Psoas muscle (tissue), 8 donors: ENCODE results near the gene PRM3. TPM values are rescaled to one million over a fixed set of nuclear protein-coding genes. Genes with fewer than 3 reads are reported as not detected.
A peak's percentile ranks its signal among the peaks of the same experiment; 100 is the strongest.

Experiments used
- ATAC-seq, 4 donors: fragments of 200-7000 bp; cut with Tn5 transposase; one replicate each; pipeline ENCODE4 v1.9.1; 2020; ENCODE audit warnings: moderate library complexity in 3 of 4, mild to moderate bottlenecking in 2 of 4
- DNase-seq, 2 donors: peaks; one replicate each; pipeline ENCODE4 v3.0.0-alpha.2; 2020
- H3K27ac ChIP-seq: fragments of 200-600 bp; one replicate; pipeline ENCODE4 v1.8.0; 2022
- H3K27me3 ChIP-seq, 3 donors: fragments of 200-600 bp in 1 of 3; one replicate each; pipeline versions ENCODE4 v1.6.1 to v1.8.0; 2013 to 2022; ENCODE audit warnings: low read length in 2 of 3, mild to moderate bottlenecking in 2 of 3, moderate library complexity in 1 of 3; ENCODE audit not compliant: insufficient read depth in 3 of 3
- H3K36me3 ChIP-seq, 2 donors: fragments of 200-600 bp in 1 of 2; one replicate each; pipeline versions ENCODE4 v1.6.1 to v1.8.0; 2013 to 2022; ENCODE audit warnings: low read depth in 1 of 2, mild to moderate bottlenecking in 1 of 2, moderate library complexity in 1 of 2; ENCODE audit not compliant: insufficient read depth in 1 of 2
- H3K4me1 ChIP-seq: fragments of 200-600 bp; one replicate; pipeline ENCODE4 v1.8.0; 2022
- H3K4me3 ChIP-seq: fragments of 200-600 bp; one replicate; pipeline ENCODE4 v1.8.0; 2022; ENCODE audit warnings: mild to moderate bottlenecking
- H3K9me3 ChIP-seq: fragments of 200-600 bp; one replicate; pipeline ENCODE4 v1.8.0; 2022
- WGBS, 3 donors: extraction: QIAGEN DNeasy Blood & Tissue Kit; methylation state at CpG; one replicate each; pipeline versions ENCODE4 v1.1.6 to v1.1.7; 2013; 5-methylcytosine and 5-hydroxymethylcytosine counted together
- intact Hi-C, 2 donors: fragments of 100-400 bp; cut with DNase I; formaldehyde crosslinking; loops; one replicate each; pipeline versions ENCODE4 v1.11.0 to v1.14.2; 2022
- polyA plus RNA-seq, 3 donors: library from polyadenylated mRNA; stranded (reverse); fragments of 200-250 nt; gene quantifications; one replicate each; pipeline ENCODE4 v1.2.3, GENCODE V29; 2013
- total RNA-seq, 4 donors: library from RNA; stranded (reverse); fragmentation: NEBNext Ultra II Directional in 2 of 4; extraction: Animal tissue kit (Norgen Biotek cat#: 25700) in 2 of 4; gene quantifications; one replicate each; pipeline versions ENCODE4 v1.2.1 to v1.2.4, GENCODE V29; 2021 to 2023
- TF ChIP-seq, protein P1 (sequence below): fragments of 200-600 bp; IDR thresholded peaks from one replicate; pipeline ENCODE4 v1.8.0; 2022; ENCODE audit warnings: antibody characterized with exemption
- donor health status: healthy with polysubstance abuse.
- donor health status: DM: no; HTN: no; CAD: no; lungs with moderate emphysema.
- donor health status: Bipolar disorder and iron deficiency.
- donor health status: healthy.
- donor health status: DM: yes; HTN: yes; CAD: no.
- donor health status: DM: no; HTN: no; CAD: no.
- donor health status: DM: no; HTN: no; CAD: no.
- donor health status: DM: yes; HTN: yes; CAD: no.

Gene PRM3
- total and polyA plus RNA-seq, 7 donors: not detected

GRCh38 chr16:11250091-11250785 is 23.2 kb downstream of the PRM3 start:
- intact Hi-C loops: no loop called here
- Histone ChIP-seq H3K36me3 (no peaks in the 10 kb centered on the region), H3K4me3 (no peak overlapping the region), H3K27ac (no peak overlapping the region), H3K4me1 (no peaks in the 10 kb centered on the region), H3K27me3 (no peaks in the 10 kb centered on the region), H3K9me3 (no peaks in the 10 kb centered on the region)
- DNase-seq (no peak), ATAC-seq (peak in 2 of 4 donors; percentile 41 to 42)
- TF ChIP-seq, protein P1, sequence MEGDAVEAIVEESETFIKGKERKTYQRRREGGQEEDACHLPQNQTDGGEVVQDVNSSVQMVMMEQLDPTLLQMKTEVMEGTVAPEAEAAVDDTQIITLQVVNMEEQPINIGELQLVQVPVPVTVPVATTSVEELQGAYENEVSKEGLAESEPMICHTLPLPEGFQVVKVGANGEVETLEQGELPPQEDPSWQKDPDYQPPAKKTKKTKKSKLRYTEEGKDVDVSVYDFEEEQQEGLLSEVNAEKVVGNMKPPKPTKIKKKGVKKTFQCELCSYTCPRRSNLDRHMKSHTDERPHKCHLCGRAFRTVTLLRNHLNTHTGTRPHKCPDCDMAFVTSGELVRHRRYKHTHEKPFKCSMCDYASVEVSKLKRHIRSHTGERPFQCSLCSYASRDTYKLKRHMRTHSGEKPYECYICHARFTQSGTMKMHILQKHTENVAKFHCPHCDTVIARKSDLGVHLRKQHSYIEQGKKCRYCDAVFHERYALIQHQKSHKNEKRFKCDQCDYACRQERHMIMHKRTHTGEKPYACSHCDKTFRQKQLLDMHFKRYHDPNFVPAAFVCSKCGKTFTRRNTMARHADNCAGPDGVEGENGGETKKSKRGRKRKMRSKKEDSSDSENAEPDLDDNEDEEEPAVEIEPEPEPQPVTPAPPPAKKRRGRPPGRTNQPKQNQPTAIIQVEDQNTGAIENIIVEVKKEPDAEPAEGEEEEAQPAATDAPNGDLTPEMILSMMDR: no peak
- 56 to 61% (median 57%) methylated on average over 16 of the region's 16 CpGs for WGBS, 3 donors

DNA sequence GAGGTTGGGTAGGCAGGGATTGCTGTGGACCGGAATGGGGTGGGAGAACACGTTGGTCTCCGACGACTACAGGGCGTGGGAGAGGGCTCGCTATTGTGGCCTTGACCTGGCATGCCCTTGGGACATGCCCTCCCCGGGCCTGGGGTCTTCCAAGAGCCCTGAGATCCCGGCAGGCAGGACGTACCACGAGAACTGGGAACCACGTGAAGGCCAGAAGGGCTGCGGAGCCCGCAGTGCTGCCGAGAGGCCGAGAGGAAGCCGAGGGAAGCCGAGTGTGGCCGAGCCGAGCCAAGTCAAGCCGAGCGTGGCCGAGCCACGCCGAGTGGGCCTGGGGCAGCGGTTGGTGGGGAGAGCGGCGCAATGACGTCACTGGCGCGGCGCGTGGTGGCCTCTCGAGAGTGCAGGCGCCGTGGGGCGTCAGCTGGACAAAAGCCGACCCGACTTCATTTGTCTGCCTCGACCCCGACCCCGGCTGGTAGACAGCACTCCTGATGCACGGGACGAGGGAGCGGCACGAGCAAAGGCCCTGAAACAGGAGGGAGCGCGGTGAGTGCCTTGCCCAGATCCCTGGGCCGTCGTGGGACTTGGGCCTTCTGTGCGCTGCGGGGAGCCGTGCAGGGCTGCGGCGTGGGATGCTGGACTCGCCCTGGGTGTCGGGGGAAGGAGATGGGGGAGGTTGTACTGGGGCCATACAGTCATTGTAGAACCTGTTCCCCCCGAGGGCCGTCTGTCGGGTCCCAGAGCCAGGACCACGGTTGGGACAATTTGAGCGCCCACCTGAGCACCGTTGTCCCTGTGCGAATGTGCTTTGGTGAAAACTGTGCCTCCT is 24.0 kb downstream of the PRM3 start:
- no peak for DNase-seq
- Histone ChIP-seq H3K9me3 (no peaks in the 10 kb centered on the region), H3K36me3 (no peaks in the 10 kb centered on the region), H3K27ac (no peak overlapping the region), H3K27me3 (no peaks in the 10 kb centered on the region), H3K4me1 (no peaks in the 10 kb centered on the region), H3K4me3 (no peak overlapping the region)
- ATAC-seq: peak in 1 of 4 donors; percentile 17
- 91 to 93% (median 93%) methylated on average over 61 to 63 of the region's 63 CpGs for WGBS, 3 donors
- intact Hi-C loops: no loop called here
- TF ChIP-seq, protein P1: no peak

- DNase-seq (no peak), ATAC-seq (no peak)
- Histone ChIP-seq H3K4me1 (no peaks in the 10 kb centered on the region), H3K9me3 (no peaks in the 10 kb centered on the region), H3K27ac (no peak overlapping the region), H3K4me3 (no peak overlapping the region), H3K36me3 (no peaks in the 10 kb centered on the region), H3K27me3 (no peaks in the 10 kb centered on the region)
- TF ChIP-seq, protein P1: no peak
- 75 to 86% (median 80%) methylated on average over 8 of the region's 8 CpGs for WGBS, 3 donors
- intact Hi-C loops: no loop called here
These were observed 25.3 kb downstream of the PRM3 start for GRCh38 chr16:11248133-11248532.

DNA sequence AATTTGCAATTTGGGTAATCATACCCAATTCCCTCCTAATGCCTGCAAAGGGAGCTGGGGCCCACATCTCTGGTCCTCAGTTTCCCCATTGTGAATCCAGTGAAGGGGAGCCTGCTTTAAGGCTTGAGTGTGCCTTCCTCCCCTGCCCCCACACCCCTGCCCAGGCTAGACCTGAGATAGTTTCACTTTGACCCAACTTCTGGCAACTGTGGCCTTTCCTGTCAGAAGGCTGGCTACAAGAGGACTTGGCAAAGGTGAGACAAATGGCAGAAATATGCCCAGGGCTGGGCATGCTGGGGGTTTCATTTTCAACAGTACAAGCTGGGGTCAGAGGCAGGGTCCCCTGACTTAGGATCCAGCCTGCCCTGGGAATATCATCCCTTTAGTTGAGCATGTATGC is 27.4 kb downstream of the PRM3 start:
- Histone ChIP-seq H3K4me1 (peaks cover under 1% of the 10 kb centered on the region), H3K27ac (no peak overlapping the region), H3K36me3 (no peaks in the 10 kb centered on the region), H3K4me3 (no peak overlapping the region), H3K27me3 (no peaks in the 10 kb centered on the region), H3K9me3 (no peaks in the 10 kb centered on the region)
- ATAC-seq: no peak
- TF ChIP-seq, protein P1: no peak
- intact Hi-C loops: no loop called here
- DNase-seq: no peak
